IMR-90 (cell line): ENCODE results near the gene CYP27B1. TPM values are rescaled to one million over a fixed set of nuclear protein-coding genes. Genes with fewer than 3 reads are reported as not detected.

Experiments
- ATAC-seq: fragments of 200-7000 bp; cut with Tn5 transposase; 2 replicates; pipeline ENCODE4 v1.9.1; 2020; ENCODE audit warnings: low read depth, mild to moderate bottlenecking, moderate library complexity
- BruUV-seq: library from RNA; stranded (reverse); fragments of 400-500 nt; replicated peaks from 2 replicates; lab custom pipeline; 2021; lab: Mats Ljungman, UMichigan
- CTCF ChIA-PET: fragments of 300-600 bp; formaldehyde crosslinking; extraction: SDS; loops from one replicate; lab custom pipeline; 2021; ENCODE audit warnings: antibody characterized with exemption; lab: Yijun Ruan, JAX
- POLR2A ChIA-PET: fragments of 300-600 bp; sonication (Branson Sonifier 250); formaldehyde crosslinking; loops from one replicate; lab custom pipeline; 2022; ENCODE audit warnings: antibody characterized with exemption; ENCODE audit not compliant: unreplicated experiment; lab: Charles Lee
- DNase-seq: peaks from one replicate; pipeline ENCODE4 v3.0.0; 2013
- H2AFZ ChIP-seq: replicated peaks from 2 replicates; pipeline ENCODE3; 2013; ENCODE audit warnings: low read length, mild to moderate bottlenecking; ENCODE audit not compliant: poor library complexity
- H2AK5ac ChIP-seq: 2 replicates; pipeline ENCODE4 v1.6.1; 2013; ENCODE audit warnings: low read depth, low read length, inconsistent platforms
- H2AK9ac ChIP-seq: replicated peaks from 2 replicates; pipeline ENCODE3; 2013; ENCODE audit warnings: mild to moderate bottlenecking, low read depth, low read length, moderate library complexity; ENCODE audit not compliant: poor library complexity
- H2BK120ac ChIP-seq: 2 replicates; pipeline ENCODE4 v1.6.1; 2013; ENCODE audit warnings: low read depth, low read length, inconsistent platforms
- H2BK15ac ChIP-seq: 3 replicates; pipeline ENCODE4 v1.6.1; 2013; ENCODE audit warnings: low read depth, low read length, inconsistent platforms
- H2BK20ac ChIP-seq: 2 replicates; pipeline ENCODE4 v1.6.1; 2013; ENCODE audit warnings: low read depth, mild to moderate bottlenecking, inconsistent platforms, low read length, moderate library complexity
- H2BK5ac ChIP-seq: 2 replicates; pipeline ENCODE4 v1.6.1; 2013; ENCODE audit warnings: mild to moderate bottlenecking, low read depth, low read length, inconsistent platforms; ENCODE audit not compliant: poor library complexity, severe bottlenecking
- H3K14ac ChIP-seq: replicated peaks from 2 replicates; pipeline ENCODE4 v1.6.1; 2013; ENCODE audit warnings: low read depth, low read length, inconsistent platforms
- H3K18ac ChIP-seq: 2 replicates; pipeline ENCODE4 v1.6.1; 2013; ENCODE audit warnings: low read depth, low read length, control low read depth
- H3K23ac ChIP-seq: 2 replicates; pipeline ENCODE4 v1.6.1; 2013; ENCODE audit warnings: low read depth, low read length, inconsistent platforms
- H3K27ac ChIP-seq: 2 replicates; pipeline ENCODE4 v1.5.1; 2013; ENCODE audit warnings: mild to moderate bottlenecking, control low read depth, low read length; ENCODE audit not compliant: insufficient read depth
- H3K27me3 ChIP-seq: 2 replicates; pipeline ENCODE4 v1.6.1; 2013; ENCODE audit warnings: low read length; ENCODE audit not compliant: control insufficient read depth, insufficient read depth
- H3K36me3 ChIP-seq: 2 replicates; pipeline ENCODE4 v1.6.1; 2013; ENCODE audit warnings: low read length, mixed read lengths; ENCODE audit not compliant: control insufficient read depth, insufficient read depth
- H3K4ac ChIP-seq: 2 replicates; pipeline ENCODE4 v1.6.1; 2013; ENCODE audit warnings: low read depth, low read length, inconsistent platforms
- H3K4me1 ChIP-seq: 2 replicates; pipeline ENCODE4 v1.6.1; 2013; ENCODE audit warnings: low read length, mixed read lengths; ENCODE audit not compliant: control insufficient read depth, insufficient read depth
- H3K4me2 ChIP-seq: 2 replicates; pipeline ENCODE4 v1.6.1; 2013; ENCODE audit warnings: low read depth, mild to moderate bottlenecking, control low read depth, low read length, moderate library complexity
- H3K4me3 ChIP-seq: 2 replicates; pipeline ENCODE4 v1.5.1; 2013; ENCODE audit warnings: low read depth, mild to moderate bottlenecking, control low read depth, low read length, moderate library complexity; ENCODE audit not compliant: insufficient read depth
- H3K56ac ChIP-seq: 2 replicates; pipeline ENCODE4 v1.6.1; 2013; ENCODE audit warnings: low read length, inconsistent platforms; ENCODE audit not compliant: insufficient read depth; ENCODE audit errors: extremely low read depth
- H3K79me1 ChIP-seq, 2 experiments: 2 replicates each; pipeline ENCODE4 v1.6.1; 2013; ENCODE audit warnings: low read length in 2 of 2, inconsistent platforms in 1 of 2, low read depth in 1 of 2
- H3K9ac ChIP-seq: 2 replicates; pipeline ENCODE4 v1.6.1; 2013; ENCODE audit warnings: low read depth, low read length, control low read depth
- H3K9me1 ChIP-seq: 2 replicates; pipeline ENCODE4 v1.6.1; 2013; ENCODE audit warnings: low read length, inconsistent platforms; ENCODE audit not compliant: insufficient read depth
- H3K9me3 ChIP-seq: 2 replicates; pipeline ENCODE4 v1.6.1; 2013; ENCODE audit warnings: low read length; ENCODE audit not compliant: control insufficient read depth, insufficient read depth
- H4K20me1 ChIP-seq: 2 replicates; pipeline ENCODE4 v1.6.1; 2013; ENCODE audit warnings: low read length, inconsistent platforms; ENCODE audit not compliant: insufficient read depth
- H4K5ac ChIP-seq: 2 replicates; pipeline ENCODE4 v1.6.1; 2013; ENCODE audit warnings: mild to moderate bottlenecking, low read depth, low read length, control low read depth
- H4K8ac ChIP-seq, 2 experiments: 2 replicates each; pipeline ENCODE4 v1.6.1; 2013; ENCODE audit warnings: low read depth in 2 of 2, low read length in 2 of 2, control low read depth in 1 of 2, inconsistent platforms in 1 of 2
- H4K91ac ChIP-seq: 2 replicates; pipeline ENCODE4 v1.6.1; 2013; ENCODE audit warnings: low read depth, low read length, inconsistent platforms; ENCODE audit not compliant: insufficient read depth
- CTCF ChIP-seq: conservative IDR thresholded peaks from 2 replicates; pipeline ENCODE4 v1.5.1; 2012; ENCODE audit warnings: mild to moderate bottlenecking, low read depth, low read length, improper control_type of control experiment
- ELK1 ChIP-seq: fragments of 150-350 bp; IDR thresholded peaks from 2 replicates; pipeline ENCODE4 v1.6.1; 2016; ENCODE audit warnings: low read depth, mild to moderate bottlenecking, low read length, moderate library complexity, borderline replicate concordance
- WGBS, 2 experiments: methylation state at CpG; one replicate each; pipeline versions ENCODE4 v1.1.5 to v1.1.7; 2013; ENCODE audit warnings: missing lambda C conversion rate in 2 of 2; ENCODE audit not compliant: insufficient read length in 1 of 2; ENCODE audit errors: extremely low coverage in 2 of 2; 5-methylcytosine and 5-hydroxymethylcytosine counted together
- dilution Hi-C: fragments of 300-500 bp; cut with HindIII; formaldehyde crosslinking; loops from one replicate; pipeline ENCODE4 v1.14.3; 2018; ENCODE audit warnings: low sequenced_read_pairs; ENCODE audit not compliant: unreplicated experiment
- in situ Hi-C: fragments of 300-500 bp; cut with MboI; formaldehyde crosslinking; loops from 3 replicates; pipeline ENCODE4 v1.14.3; 2019; ENCODE audit warnings: low sequenced_read_pairs, inconsistent platforms, mixed read lengths
- intact Hi-C: fragments of 100-400 bp; cut with micrococcal nuclease; formaldehyde crosslinking; loops from 2 replicates; pipeline ENCODE4 v1.10.0; 2022
- polyA plus RNA-seq, 3 experiments: library from polyadenylated mRNA; depleted of rRNA; stranded (reverse); fragments of >200 nt; gene quantifications; 2 replicates each; pipeline ENCODE4 v1.2.3, GENCODE V29; 2012; ENCODE audit warnings: low replicate concordance in 1 of 3
- total RNA-seq: library from RNA; depleted of rRNA; stranded (reverse); fragments of >200 nt; gene quantifications from 2 replicates; pipeline ENCODE4 v1.2.3, GENCODE V29; 2012

The CYP27B1 gene
- total and polyA plus RNA-seq, 2 of the 4 experiments (the other 2 are of a cell fraction), result 0.36 to 1.3 TPM

- peaks cover 13 to 21% of the 10 kb centered on the region in 2 experiments; a peak in 3 of 4 replicates for H3K79me1 ChIP-seq
- H3K36me3 ChIP-seq, result peaks cover 6% of the 10 kb centered on the region
- no peak overlapping the region for H3K27ac ChIP-seq
- CTCF ChIA-PET, result no interaction called here
- H4K91ac ChIP-seq, result no peak overlapping the region
- no peak overlapping the region for H2BK15ac ChIP-seq
- no peak overlapping the region for H3K4me2 ChIP-seq
- H2BK20ac ChIP-seq, result no peak overlapping the region
- H3K56ac ChIP-seq, result no peak overlapping the region
- H2BK5ac ChIP-seq, result no peak overlapping the region
- no peak overlapping the region for H3K14ac ChIP-seq
- H3K4me1 ChIP-seq, result peaks cover 6% of the 10 kb centered on the region
- ATAC-seq (no peak), DNase-seq (no peak)
- H2AFZ ChIP-seq, result no peak overlapping the region
- no peak overlapping the region for H4K8ac ChIP-seq
- peaks cover 2% of the 10 kb centered on the region; the same call in 1 of the 2 replicates for H3K9me3 ChIP-seq
- no peaks in the 10 kb centered on the region for H4K20me1 ChIP-seq
- H3K9me1 ChIP-seq, result peaks cover 6% of the 10 kb centered on the region
- H3K27me3 ChIP-seq, result peaks cover 48% of the 10 kb centered on the region
- H3K9ac ChIP-seq, result no peak overlapping the region
- dilution Hi-C loops (no loop called here), in situ Hi-C loops (no loop called here), intact Hi-C loops (no loop called here)
- H2BK120ac ChIP-seq, result no peak overlapping the region
- no peak overlapping the region for H4K5ac ChIP-seq
- 27% methylated on average over 7 of the region's 14 CpGs; no CpG with 5 or more reads in 1 of the 2 experiments for WGBS, 2 experiments
- POLR2A ChIA-PET, result no interaction called here
- H3K4me3 ChIP-seq, result no peak overlapping the region
- no peak overlapping the region for H3K18ac ChIP-seq
- TF ChIP-seq ELK1 (no peak), CTCF (0 out of 2 replicates have a peak, but pooled peaks have one; percentile 2)
- H2AK5ac ChIP-seq, result no peak overlapping the region
- H3K23ac ChIP-seq, result no peak overlapping the region
- no peak overlapping the region for H3K4ac ChIP-seq
- H2AK9ac ChIP-seq, result no peak overlapping the region
- no TSS peak for BruUV-seq
Observed at GRCh38 chr12:57741844-57742738, 24.8 kb downstream of the CYP27B1 start.
